Hepatocyte (in vitro differentiated cells): ENCODE results near the gene RAPGEF4.

ENCODE experiments used
- CTCF ChIP-seq: fragments of 200-600 bp; sonication (generic); IDR thresholded peaks from 2 replicates; pipeline ENCODE4 v1.5.1; 2016; ENCODE audit warnings: antibody characterized with exemption, mild to moderate bottlenecking; ENCODE audit not compliant: poor library complexity
- EZH2 ChIP-seq: fragments of 200-600 bp; sonication (generic); IDR thresholded peaks from 2 replicates; pipeline ENCODE4 v1.6.1; 2016; ENCODE audit warnings: antibody characterized with exemption, mild to moderate bottlenecking, borderline replicate concordance
- EZH2phosphoT487 ChIP-seq: fragments of 200-600 bp; sonication (generic); IDR thresholded peaks from one replicate; pipeline ENCODE4 v1.6.1; 2018; ENCODE audit warnings: antibody characterized with exemption, mild to moderate bottlenecking, low read depth, moderate library complexity; ENCODE audit not compliant: unreplicated experiment, severe bottlenecking

- TF ChIP-seq EZH2 (no peak), CTCF (no peak), EZH2phosphoT487 (no peak)
Observed at GRCh38 chr2:172970660-172971059, 235.0 kb downstream of the RAPGEF4 start.
